ENCODE results near the gene PAX8. TPM values are rescaled to one million over a fixed set of nuclear protein-coding genes. Genes with fewer than 3 reads are reported as not detected.
A peak's percentile ranks its signal among the peaks of the same experiment; 100 is the strongest.

Gene PAX8
- total and polyA plus RNA-seq, 2 donors (not counting 1 experiment from before 2014, with no cell fraction given), result 0.26 to 0.50 TPM

DNA sequence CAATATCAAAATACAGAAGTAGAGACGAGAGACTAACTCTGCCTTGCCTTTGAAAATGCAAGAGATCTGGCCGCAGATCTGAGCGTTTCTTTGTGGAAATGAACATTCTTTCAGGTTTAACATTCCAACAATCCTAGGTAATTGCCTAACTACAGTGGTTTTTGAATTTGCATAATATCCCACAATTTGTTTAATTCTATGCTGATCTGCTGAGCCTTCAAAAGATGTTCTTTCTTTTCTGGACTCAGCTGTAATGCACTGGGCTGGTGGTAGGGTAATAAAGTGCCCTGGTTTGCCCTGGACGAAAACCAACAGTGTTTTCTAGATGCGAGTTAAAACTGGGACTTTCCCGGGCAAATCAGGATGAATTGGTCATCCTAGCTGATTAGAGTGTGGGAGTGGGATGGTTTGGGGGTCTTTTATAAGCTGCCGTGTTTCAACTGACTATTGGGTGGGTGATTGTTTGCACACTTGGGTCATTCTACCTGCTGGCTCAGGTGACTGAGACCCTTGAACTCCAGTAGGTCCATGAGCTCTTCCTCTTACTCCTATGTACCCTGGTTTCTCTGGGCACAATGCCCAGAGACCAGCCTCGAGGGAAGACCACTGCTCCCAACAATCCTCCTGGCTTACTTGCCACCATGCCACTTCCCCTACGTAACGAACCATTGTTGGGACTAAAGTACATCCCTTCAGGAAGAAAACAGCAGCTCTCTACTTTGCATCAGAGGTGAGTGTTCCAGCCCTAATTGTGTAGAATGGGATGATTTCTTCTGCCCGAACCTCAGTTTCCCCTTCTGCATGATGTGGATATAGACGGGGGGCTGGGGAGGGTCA is 3.4 kb upstream of the PAX8 start:
- Histone ChIP-seq H3K36me3 (ENCODE audit: control insufficient read depth, insufficient read depth, low read length) (no peaks in the 10 kb centered on the region), H3K4me1 (ENCODE audit: control insufficient read depth, extremely low read depth, insufficient read depth, low read length) (peaks cover 16% of the 10 kb centered on the region), H3K9ac (ENCODE audit: insufficient read depth, low read length) (no peak overlapping the region), H3K27me3 (ENCODE audit: control insufficient read depth, insufficient read depth, low read length) (peaks cover 22% of the 10 kb centered on the region), H2AFZ (ENCODE audit: low read length) (no peak overlapping the region), H3K79me2 (ENCODE audit: control insufficient read depth, insufficient read depth, low read length) (no peaks in the 10 kb centered on the region), H3K27ac (ENCODE audit: insufficient read depth, low read length) (no peak overlapping the region), H3K9me3 (ENCODE audit: control insufficient read depth, insufficient read depth, low read depth, low read length) (no peaks in the 10 kb centered on the region), H3K4me3 (replicated peaks in 1 of 4; ENCODE audit: control extremely low read depth in 1 of 4, insufficient read depth in 1 of 4, low read depth in 3 of 4, low read length in 4 of 4) (no peak overlapping the region), H4K20me1 (ENCODE audit: control insufficient read depth, extremely low read depth, insufficient read depth, low read length) (no peaks in the 10 kb centered on the region), H3K4me2 (ENCODE audit: extremely low read depth, insufficient read depth, low read length) (no peak overlapping the region)
- DNase-seq (ENCODE audit: low read depth in 2 of 2), result peak in 1 of 2 donors; percentile 88
- no peak for TF ChIP-seq EZH2 (IDR thresholded peaks at IDR 0.05; ENCODE audit: low read length, missing control alignments)
- TF ChIP-seq CTCF (conservative IDR thresholded peaks at IDR 0.05 in 1 of 2, IDR thresholded peaks at IDR 0.05 in 1 of 2; ENCODE audit: low read depth in 1 of 2, low read length in 2 of 2), result no peak

GRCh38 chr2:113278073-113278741 is 514 bp downstream of the PAX8 start:
- no peaks in the 10 kb centered on the region for H3K36me3 ChIP-seq (ENCODE audit: control insufficient read depth, insufficient read depth, low read length)
- H3K4me1 ChIP-seq (ENCODE audit: control insufficient read depth, extremely low read depth, insufficient read depth, low read length), result peaks cover 3% of the 10 kb centered on the region
- TF ChIP-seq CTCF (conservative IDR thresholded peaks at IDR 0.05 in 1 of 2, IDR thresholded peaks at IDR 0.05 in 1 of 2; ENCODE audit: low read depth in 1 of 2, low read length in 2 of 2), result no peak
- TF ChIP-seq EZH2 (IDR thresholded peaks at IDR 0.05; ENCODE audit: low read length, missing control alignments), result peak; percentile 58
- no peak overlapping the region for H3K27ac ChIP-seq (ENCODE audit: insufficient read depth, low read length)
- no peak for DNase-seq (ENCODE audit: low read depth in 2 of 2)
- no peak overlapping the region for H3K9ac ChIP-seq (ENCODE audit: insufficient read depth, low read length)
- no peaks in the 10 kb centered on the region for H3K9me3 ChIP-seq (ENCODE audit: control insufficient read depth, insufficient read depth, low read depth, low read length)
- peaks cover 59% of the 10 kb centered on the region for H3K27me3 ChIP-seq (ENCODE audit: control insufficient read depth, insufficient read depth, low read length)
- no peak overlapping the region for H3K4me2 ChIP-seq (ENCODE audit: extremely low read depth, insufficient read depth, low read length)
- H3K79me2 ChIP-seq (ENCODE audit: control insufficient read depth, insufficient read depth, low read length), result no peaks in the 10 kb centered on the region
- no peak overlapping the region for H3K4me3 ChIP-seq (replicated peaks in 1 of 4; ENCODE audit: control extremely low read depth in 1 of 4, insufficient read depth in 1 of 4, low read depth in 3 of 4, low read length in 4 of 4)
- H4K20me1 ChIP-seq (ENCODE audit: control insufficient read depth, extremely low read depth, insufficient read depth, low read length), result no peaks in the 10 kb centered on the region
- no peak overlapping the region for H2AFZ ChIP-seq (ENCODE audit: low read length)

DNA sequence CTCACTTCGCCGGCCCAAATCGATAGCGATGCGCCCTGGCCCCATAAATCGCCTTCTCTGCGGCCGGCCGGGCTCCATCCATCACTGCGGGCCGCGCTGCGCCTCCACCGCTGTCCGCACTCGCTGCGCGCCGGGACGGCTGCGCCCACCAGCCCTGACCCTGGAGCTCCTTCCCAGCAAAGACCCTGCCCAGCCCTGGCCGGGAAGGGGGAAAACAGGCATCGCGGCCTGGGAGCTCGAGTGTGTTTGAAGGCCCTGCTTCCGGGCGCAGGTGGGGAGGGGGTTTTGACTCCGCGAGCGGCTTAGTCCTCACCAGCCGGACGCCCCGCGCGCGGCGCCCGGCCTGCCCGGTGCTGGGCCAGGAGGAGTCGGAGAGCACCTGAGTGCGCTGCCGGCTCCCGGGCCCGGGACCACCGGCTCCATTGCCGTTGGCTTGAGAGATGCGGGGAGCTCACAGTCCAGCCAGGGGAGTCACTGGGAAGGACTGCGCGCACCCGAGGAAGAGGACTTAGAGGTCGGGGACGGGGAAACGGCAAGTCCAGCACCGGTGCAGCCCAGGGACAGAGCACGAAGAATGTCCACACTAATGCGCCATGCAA is 1.1 kb downstream of the PAX8 start:
- peaks cover 2% of the 10 kb centered on the region for H3K4me1 ChIP-seq (ENCODE audit: control insufficient read depth, extremely low read depth, insufficient read depth, low read length)
- no peak overlapping the region for H3K9ac ChIP-seq (ENCODE audit: insufficient read depth, low read length)
- H3K27me3 ChIP-seq (ENCODE audit: control insufficient read depth, insufficient read depth, low read length), result peaks cover 65% of the 10 kb centered on the region
- DNase-seq (ENCODE audit: low read depth in 2 of 2), result peak in 1 of 2 donors; percentile 9
- no peaks in the 10 kb centered on the region for H4K20me1 ChIP-seq (ENCODE audit: control insufficient read depth, extremely low read depth, insufficient read depth, low read length)
- H3K4me3 ChIP-seq (replicated peaks in 1 of 4; ENCODE audit: control extremely low read depth in 1 of 4, insufficient read depth in 1 of 4, low read depth in 3 of 4, low read length in 4 of 4), result no peak overlapping the region
- H3K79me2 ChIP-seq (ENCODE audit: control insufficient read depth, insufficient read depth, low read length), result no peaks in the 10 kb centered on the region
- no peaks in the 10 kb centered on the region for H3K9me3 ChIP-seq (ENCODE audit: control insufficient read depth, insufficient read depth, low read depth, low read length)
- no peak overlapping the region for H3K4me2 ChIP-seq (ENCODE audit: extremely low read depth, insufficient read depth, low read length)
- no peak overlapping the region for H2AFZ ChIP-seq (ENCODE audit: low read length)
- no peaks in the 10 kb centered on the region for H3K36me3 ChIP-seq (ENCODE audit: control insufficient read depth, insufficient read depth, low read length)
- H3K27ac ChIP-seq (ENCODE audit: insufficient read depth, low read length), result no peak overlapping the region
- TF ChIP-seq CTCF (conservative IDR thresholded peaks at IDR 0.05 in 1 of 2, IDR thresholded peaks at IDR 0.05 in 1 of 2; ENCODE audit: low read depth in 1 of 2, low read length in 2 of 2), result no peak
- peak; percentile 93 for TF ChIP-seq EZH2 (IDR thresholded peaks at IDR 0.05; ENCODE audit: low read length, missing control alignments)
